A549 (cell line): Measurements from ENCODE around the gene CELF6. TPM values are rescaled to one million over a fixed set of nuclear protein-coding genes. Genes with fewer than 3 reads are reported as not detected.

Experiments used
- ATAC-seq, 2 experiments: fragments of 200-7000 bp in 1 of 2; fragments of >200 bp in 1 of 2; cut with Nextera tagmentation in 1 of 2; cut with Tn5 transposase in 1 of 2; 3 replicates each; pipeline versions ENCODE4 v1.8.0 to v1.9.1; 2018 to 2020; ENCODE audit warnings: mild to moderate bottlenecking in 1 of 2, moderate library complexity in 1 of 2
- CTCF ChIA-PET: fragments of 300-600 bp; sonication (Branson Sonifier 250); formaldehyde crosslinking; extraction: SDS; loops from one replicate; lab custom pipeline; 2021; ENCODE audit warnings: antibody characterized with exemption, inconsistent platforms; lab: Yijun Ruan, JAX
- POLR2A ChIA-PET: fragments of 350-600 bp; formaldehyde crosslinking; extraction: SDS; loops from one replicate; lab custom pipeline; 2021; ENCODE audit warnings: antibody characterized with exemption, inconsistent platforms; lab: Yijun Ruan, JAX
- DNase-seq, 2 experiments: peaks; one replicate each; pipeline versions ENCODE4 v3.0.0 to v3.0.0-alpha.2; 2011 to 2016; ENCODE audit warnings: low read depth in 1 of 2, low spot score in 1 of 2
- FAIRE-seq: peaks from 2 replicates; lab custom pipeline; 2011; peaks lifted over from hg19 to GRCh38; lab: Jason Lieb, UNC
- H3K27ac ChIP-seq, 2 experiments: fragments of >200 bp; sonication (Bioruptor Twin); formaldehyde crosslinking; 3 replicates each; pipeline ENCODE4 v1.5.1; 2016 to 2017
- H3K4me1 ChIP-seq: fragments of >200 bp; sonication (Bioruptor Twin); formaldehyde crosslinking; 3 replicates; pipeline ENCODE4 v1.6.1; 2016
- H3K4me2 ChIP-seq: fragments of >200 bp; sonication (Bioruptor Twin); formaldehyde crosslinking; 3 replicates; pipeline ENCODE4 v1.6.1; 2016
- H3K4me3 ChIP-seq: fragments of >200 bp; sonication (Bioruptor Twin); formaldehyde crosslinking; 3 replicates; pipeline ENCODE4 v1.5.1; 2016
- H3K9me3 ChIP-seq: fragments of >200 bp; sonication (Bioruptor Twin); formaldehyde crosslinking; 3 replicates; pipeline ENCODE4 v1.6.1; 2016
- CBX8 ChIP-seq: fragments of 200-600 bp; sonication (generic); IDR thresholded peaks from 2 replicates; pipeline ENCODE4 v1.6.1; 2016
- CEBPB ChIP-seq, 2 experiments: fragments of >200 bp in 1 of 2; sonication (Bioruptor Twin) in 1 of 2; formaldehyde crosslinking in 1 of 2; IDR thresholded peaks; 2 replicates each; pipeline ENCODE4 v1.6.1; 2012 to 2016
- CHD2 ChIP-seq: fragments of 150-350 bp; IDR thresholded peaks from 2 replicates; pipeline ENCODE4 v1.6.1; 2014; ENCODE audit warnings: low read length; ENCODE audit not compliant: partially characterized antibody
- CHD4 ChIP-seq: fragments of 200-600 bp; sonication (generic); IDR thresholded peaks from 2 replicates; pipeline ENCODE4 v1.6.1; 2016; ENCODE audit warnings: antibody characterized with exemption, mild to moderate bottlenecking, borderline replicate concordance
- EHF ChIP-seq: fragments of 250-450 bp; sonication (Bioruptor Pico); IDR thresholded peaks from 2 replicates; pipeline ENCODE4 v1.5.0; 2020; ENCODE audit warnings: mild to moderate bottlenecking
- EP300 ChIP-seq, 2 experiments: fragments of >200 bp; sonication (Bioruptor Twin); formaldehyde crosslinking; IDR thresholded peaks; 2 replicates in 1 of 2; 3 replicates in 1 of 2; pipeline ENCODE4 v1.6.1; 2016 to 2017
- ESRRA ChIP-seq: fragments of 150-350 bp; IDR thresholded peaks from 2 replicates; pipeline ENCODE4 v1.6.1; 2014; ENCODE audit warnings: mild to moderate bottlenecking, low read length, borderline replicate concordance
- JUN ChIP-seq, 2 experiments: fragments of >200 bp; sonication (Bioruptor Twin); formaldehyde crosslinking; IDR thresholded peaks; 2 replicates in 1 of 2; 3 replicates in 1 of 2; pipeline ENCODE4 v1.6.1; 2016 to 2017
- JUNB ChIP-seq: fragments of >200 bp; sonication (Bioruptor Twin); formaldehyde crosslinking; IDR thresholded peaks from 2 replicates; pipeline ENCODE4 v1.6.1; 2016
- NR3C1 ChIP-seq: fragments of >200 bp; sonication (Bioruptor Twin); formaldehyde crosslinking; IDR thresholded peaks from 3 replicates; pipeline ENCODE4 v1.6.1; 2017
- PHF8 ChIP-seq: fragments of 200-600 bp; sonication (generic); IDR thresholded peaks from 2 replicates; pipeline ENCODE4 v1.6.1; 2016; ENCODE audit warnings: low read depth, mild to moderate bottlenecking, antibody characterized with exemption, moderate library complexity, borderline replicate concordance
- POLR2A ChIP-seq: IDR thresholded peaks from 2 replicates; pipeline ENCODE4 v1.6.1; 2012; ENCODE audit warnings: mild to moderate bottlenecking, low read length
- RARB ChIP-seq: fragments of 250-450 bp; sonication (Bioruptor Pico); IDR thresholded peaks from 2 replicates; pipeline ENCODE4 v1.8.0; 2021; ENCODE audit warnings: mild to moderate bottlenecking, moderate library complexity
- RCOR1 ChIP-seq: fragments of 150-350 bp; IDR thresholded peaks from 2 replicates; pipeline ENCODE4 v1.6.1; 2014; ENCODE audit warnings: antibody characterized with exemption, low read length, low read depth
- RFX5 ChIP-seq: fragments of 450-650 bp; IDR thresholded peaks from 2 replicates; pipeline ENCODE4 v1.7.1; 2014; ENCODE audit warnings: antibody characterized with exemption, mild to moderate bottlenecking, moderate library complexity
- RNF2 ChIP-seq: fragments of 200-600 bp; sonication (generic); IDR thresholded peaks from 2 replicates; pipeline ENCODE4 v1.6.1; 2016; ENCODE audit warnings: low read depth, mild to moderate bottlenecking, antibody characterized with exemption, moderate library complexity, borderline replicate concordance
- SMC3 ChIP-seq: fragments of >200 bp; sonication (Bioruptor Twin); formaldehyde crosslinking; IDR thresholded peaks from 3 replicates; pipeline ENCODE4 v1.6.1; 2018; ENCODE audit warnings: inconsistent platforms
- SREBF2 ChIP-seq: fragments of 450-650 bp; IDR thresholded peaks from 2 replicates; pipeline ENCODE4 v1.6.1; 2014; ENCODE audit warnings: mild to moderate bottlenecking, moderate library complexity
- ZNF302 ChIP-seq: fragments of 250-450 bp; sonication (Bioruptor Pico); IDR thresholded peaks from 2 replicates; pipeline ENCODE4 v1.9.0; 2021; ENCODE audit warnings: inconsistent platforms, mild to moderate bottlenecking, moderate library complexity
- ZSCAN20 ChIP-seq: fragments of 250-450 bp; sonication (Bioruptor Pico); IDR thresholded peaks from 2 replicates; pipeline ENCODE4 v1.8.0; 2022; ENCODE audit warnings: mild to moderate bottlenecking, moderate library complexity
- WGBS: methylation state at CpG from one replicate; pipeline ENCODE4 v1.1.6; 2017; ENCODE audit errors: missing lambda C conversion rate; 5-methylcytosine and 5-hydroxymethylcytosine counted together
- polyA plus RNA-seq, 4 experiments: library from polyadenylated mRNA; depleted of rRNA in 3 of 4; stranded (reverse); fragments of >200 nt; fragmentation: RNase III in 1 of 4; extraction: RNeasy Plus Mini Kit Qiagen cat#74134 plus additional on column Dnase treatment in 1 of 4; gene quantifications; 2 replicates in 3 of 4; 3 replicates in 1 of 4; pipeline ENCODE4 v1.2.3, GENCODE V29; 2011 to 2017
- TF ChIP-seq, protein P1 (sequence below): fragments of >200 bp; sonication (Bioruptor Twin); formaldehyde crosslinking; IDR thresholded peaks from 2 replicates; pipeline ENCODE4 v1.6.1; 2016
- TF ChIP-seq, protein P2 (sequence below): fragments of 250-450 bp; sonication (Bioruptor Pico); IDR thresholded peaks from 2 replicates; pipeline ENCODE4 v1.5.0; 2020; ENCODE audit warnings: low read depth, mild to moderate bottlenecking, moderate library complexity
- TF ChIP-seq, protein P3 (sequence below): fragments of 450-650 bp; IDR thresholded peaks from 2 replicates; pipeline ENCODE4 v1.6.1; 2014; ENCODE audit warnings: antibody characterized with exemption
- TF ChIP-seq, protein P4 (sequence below): fragments of >200 bp; sonication (Bioruptor Twin); formaldehyde crosslinking; IDR thresholded peaks from 3 replicates; pipeline ENCODE4 v1.6.1; 2016
- TF ChIP-seq, protein P5 (sequence below): IDR thresholded peaks from 2 replicates; pipeline ENCODE4 v1.6.1; 2012
- TF ChIP-seq, protein P6 (sequence below): IDR thresholded peaks from 2 replicates; pipeline ENCODE4 v1.6.1; 2012; ENCODE audit warnings: low read depth, borderline replicate concordance
- TF ChIP-seq, protein P7 (sequence below): fragments of 200-600 bp; sonication (generic); IDR thresholded peaks from 2 replicates; pipeline ENCODE4 v1.6.1; 2016; ENCODE audit warnings: antibody characterized with exemption, mild to moderate bottlenecking, moderate library complexity

CELF6 gene
- polyA plus RNA-seq, 2 of the 4 experiments (the other 2 are of a cell fraction), result 0.16 TPM; not detected in 1

DNA sequence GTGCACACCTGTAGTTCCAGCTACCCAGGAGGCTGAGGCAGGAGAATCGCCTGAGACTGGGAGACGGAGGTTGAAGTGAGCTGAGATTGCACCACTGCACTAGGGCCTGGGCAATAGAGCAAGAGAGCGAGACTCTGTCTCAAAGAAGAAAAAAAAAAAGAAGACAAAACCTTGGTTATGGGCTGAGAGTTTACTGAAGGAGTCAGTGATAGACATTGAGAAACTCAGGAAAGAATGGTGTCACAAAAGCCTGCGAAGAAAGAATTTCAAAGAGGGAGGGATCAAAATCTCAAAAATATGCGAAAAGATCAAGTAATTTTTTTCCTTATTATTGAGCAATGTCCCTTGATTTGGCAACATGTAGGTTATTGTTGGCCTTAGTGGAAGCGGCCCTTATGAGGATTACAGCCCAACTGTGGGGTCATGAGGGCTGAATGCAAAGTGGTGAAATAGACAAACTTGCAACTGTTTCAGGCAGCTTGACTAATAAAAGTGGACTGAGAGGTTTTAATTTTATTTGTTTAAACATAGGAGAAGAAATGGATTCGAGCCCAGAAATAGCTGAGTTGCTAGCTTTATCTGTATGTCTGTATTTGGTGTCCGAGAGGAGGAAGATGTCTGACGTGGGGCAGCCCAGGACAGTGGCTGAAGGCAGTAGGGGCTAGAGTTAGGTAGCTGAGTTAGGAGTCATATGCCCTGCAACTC lies 18.8 kb upstream of the CELF6 start:
- FAIRE-seq, result no peak
- DNase-seq, result peak in 1 of 2 experiments; percentile 42
- ChIA-PET CTCF (interaction anchor here (0.8 to 6.2 kb wide), 10 partner anchors 15 to 743 kb away, joined by 3 to 39 read pairs (median 3); no protein-coding TSS in a partner anchor), POLR2A (interaction anchor here (0.5 to 2.7 kb wide), 4 partner anchors 26 to 135 kb away, joined by 4 to 16 read pairs (median 8); partner anchors contain the start of genes HEXA and PKM)
- Histone ChIP-seq H3K4me1 (peaks cover 34% of the 10 kb centered on the region), H3K27ac (peak overlapping the region; percentile 83 to 84), H3K9me3 (no peaks in the 10 kb centered on the region), H3K4me3 (no peak overlapping the region), H3K4me2 (peak overlapping the region; percentile 71)
- WGBS, result 85% methylated on average over 9 of the region's 9 CpGs
- peak; percentile 36 to 46; a peak in 5 of 6 replicates for ATAC-seq
- TF ChIP-seq, protein P1, sequence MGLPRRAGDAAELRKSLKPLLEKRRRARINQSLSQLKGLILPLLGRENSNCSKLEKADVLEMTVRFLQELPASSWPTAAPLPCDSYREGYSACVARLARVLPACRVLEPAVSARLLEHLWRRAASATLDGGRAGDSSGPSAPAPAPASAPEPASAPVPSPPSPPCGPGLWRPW, result peak; percentile 63; the same call in 1 of the 2 replicates
- TF ChIP-seq ESRRA (no peak), RFX5 (no peak), RNF2 (no peak), CEBPB (IDR thresholded peaks at IDR 0.05) (peak; percentile 70 to 88; a peak in 3 of 4 replicates), EP300 (IDR thresholded peaks at IDR 0.05) (peak in 1 of 2 experiments; percentile 59; a peak in 1 of 5 replicates), POLR2A (no peak), CHD2 (no peak), JUNB (peak; percentile 36; the same call in 1 of the 2 replicates), PHF8 (no peak), SMC3 (no peak), EHF (CRISPR knock-in tag) (no peak), ZSCAN20 (CRISPR knock-in tag) (no peak), SREBF2 (no peak), ZNF302 (CRISPR knock-in tag) (no peak), CBX8 (no peak), CHD4 (no peak), RCOR1 (no peak), NR3C1 (no peak), JUN (IDR thresholded peaks at IDR 0.05) (peak; percentile 38 to 51; a peak in 1 of 5 replicates), RARB (CRISPR knock-in tag) (no peak)
- TF ChIP-seq, protein P2, sequence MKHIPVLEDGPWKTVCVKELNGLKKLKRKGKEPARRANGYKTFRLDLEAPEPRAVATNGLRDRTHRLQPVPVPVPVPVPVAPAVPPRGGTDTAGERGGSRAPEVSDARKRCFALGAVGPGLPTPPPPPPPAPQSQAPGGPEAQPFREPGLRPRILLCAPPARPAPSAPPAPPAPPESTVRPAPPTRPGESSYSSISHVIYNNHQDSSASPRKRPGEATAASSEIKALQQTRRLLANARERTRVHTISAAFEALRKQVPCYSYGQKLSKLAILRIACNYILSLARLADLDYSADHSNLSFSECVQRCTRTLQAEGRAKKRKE, result no peak
- TF ChIP-seq, protein P3, sequence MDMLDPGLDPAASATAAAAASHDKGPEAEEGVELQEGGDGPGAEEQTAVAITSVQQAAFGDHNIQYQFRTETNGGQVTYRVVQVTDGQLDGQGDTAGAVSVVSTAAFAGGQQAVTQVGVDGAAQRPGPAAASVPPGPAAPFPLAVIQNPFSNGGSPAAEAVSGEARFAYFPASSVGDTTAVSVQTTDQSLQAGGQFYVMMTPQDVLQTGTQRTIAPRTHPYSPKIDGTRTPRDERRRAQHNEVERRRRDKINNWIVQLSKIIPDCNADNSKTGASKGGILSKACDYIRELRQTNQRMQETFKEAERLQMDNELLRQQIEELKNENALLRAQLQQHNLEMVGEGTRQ, result no peak
- TF ChIP-seq, protein P4, sequence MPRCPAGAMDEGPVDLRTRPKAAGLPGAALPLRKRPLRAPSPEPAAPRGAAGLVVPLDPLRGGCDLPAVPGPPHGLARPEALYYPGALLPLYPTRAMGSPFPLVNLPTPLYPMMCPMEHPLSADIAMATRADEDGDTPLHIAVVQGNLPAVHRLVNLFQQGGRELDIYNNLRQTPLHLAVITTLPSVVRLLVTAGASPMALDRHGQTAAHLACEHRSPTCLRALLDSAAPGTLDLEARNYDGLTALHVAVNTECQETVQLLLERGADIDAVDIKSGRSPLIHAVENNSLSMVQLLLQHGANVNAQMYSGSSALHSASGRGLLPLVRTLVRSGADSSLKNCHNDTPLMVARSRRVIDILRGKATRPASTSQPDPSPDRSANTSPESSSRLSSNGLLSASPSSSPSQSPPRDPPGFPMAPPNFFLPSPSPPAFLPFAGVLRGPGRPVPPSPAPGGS, result 0 out of 3 replicates have a peak, but pooled peaks have one; percentile 23
- TF ChIP-seq, protein P5, sequence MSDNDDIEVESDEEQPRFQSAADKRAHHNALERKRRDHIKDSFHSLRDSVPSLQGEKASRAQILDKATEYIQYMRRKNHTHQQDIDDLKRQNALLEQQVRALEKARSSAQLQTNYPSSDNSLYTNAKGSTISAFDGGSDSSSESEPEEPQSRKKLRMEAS, result no peak
- TF ChIP-seq, protein P6, sequence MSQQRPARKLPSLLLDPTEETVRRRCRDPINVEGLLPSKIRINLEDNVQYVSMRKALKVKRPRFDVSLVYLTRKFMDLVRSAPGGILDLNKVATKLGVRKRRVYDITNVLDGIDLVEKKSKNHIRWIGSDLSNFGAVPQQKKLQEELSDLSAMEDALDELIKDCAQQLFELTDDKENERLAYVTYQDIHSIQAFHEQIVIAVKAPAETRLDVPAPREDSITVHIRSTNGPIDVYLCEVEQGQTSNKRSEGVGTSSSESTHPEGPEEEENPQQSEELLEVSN, result no peak
- TF ChIP-seq, protein P7, sequence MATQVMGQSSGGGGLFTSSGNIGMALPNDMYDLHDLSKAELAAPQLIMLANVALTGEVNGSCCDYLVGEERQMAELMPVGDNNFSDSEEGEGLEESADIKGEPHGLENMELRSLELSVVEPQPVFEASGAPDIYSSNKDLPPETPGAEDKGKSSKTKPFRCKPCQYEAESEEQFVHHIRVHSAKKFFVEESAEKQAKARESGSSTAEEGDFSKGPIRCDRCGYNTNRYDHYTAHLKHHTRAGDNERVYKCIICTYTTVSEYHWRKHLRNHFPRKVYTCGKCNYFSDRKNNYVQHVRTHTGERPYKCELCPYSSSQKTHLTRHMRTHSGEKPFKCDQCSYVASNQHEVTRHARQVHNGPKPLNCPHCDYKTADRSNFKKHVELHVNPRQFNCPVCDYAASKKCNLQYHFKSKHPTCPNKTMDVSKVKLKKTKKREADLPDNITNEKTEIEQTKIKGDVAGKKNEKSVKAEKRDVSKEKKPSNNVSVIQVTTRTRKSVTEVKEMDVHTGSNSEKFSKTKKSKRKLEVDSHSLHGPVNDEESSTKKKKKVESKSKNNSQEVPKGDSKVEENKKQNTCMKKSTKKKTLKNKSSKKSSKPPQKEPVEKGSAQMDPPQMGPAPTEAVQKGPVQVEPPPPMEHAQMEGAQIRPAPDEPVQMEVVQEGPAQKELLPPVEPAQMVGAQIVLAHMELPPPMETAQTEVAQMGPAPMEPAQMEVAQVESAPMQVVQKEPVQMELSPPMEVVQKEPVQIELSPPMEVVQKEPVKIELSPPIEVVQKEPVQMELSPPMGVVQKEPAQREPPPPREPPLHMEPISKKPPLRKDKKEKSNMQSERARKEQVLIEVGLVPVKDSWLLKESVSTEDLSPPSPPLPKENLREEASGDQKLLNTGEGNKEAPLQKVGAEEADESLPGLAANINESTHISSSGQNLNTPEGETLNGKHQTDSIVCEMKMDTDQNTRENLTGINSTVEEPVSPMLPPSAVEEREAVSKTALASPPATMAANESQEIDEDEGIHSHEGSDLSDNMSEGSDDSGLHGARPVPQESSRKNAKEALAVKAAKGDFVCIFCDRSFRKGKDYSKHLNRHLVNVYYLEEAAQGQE, result no peak
